Fibroblast of upper back skin (primary cell): ENCODE results near the gene USO1.
A peak's percentile ranks its signal among the peaks of the same experiment; 100 is the strongest.

Source experiments
- DNase-seq: peaks from one replicate; pipeline ENCODE4 v3.0.0-alpha.2; 2013

The USO1 gene

GRCh38 chr4:75845992-75846391, 121.6 kb downstream of the USO1 start:
- no peak for DNase-seq

GRCh38 chr4:75848171-75848760, 123.9 kb downstream of the USO1 start:
- DNase-seq, result peak; percentile 91

GRCh38 chr4:75848891-75849290, 124.5 kb downstream of the USO1 start:
- peak; percentile 77 for DNase-seq

GRCh38 chr4:75849461-75849860, 125.1 kb downstream of the USO1 start:
- DNase-seq, result peak; percentile 11

- DNase-seq, result no peak
These were observed 134.3 kb downstream of the USO1 start for GRCh38 chr4:75858721-75859120.

- DNase-seq, result no peak
These were observed 136.2 kb downstream of the USO1 start for GRCh38 chr4:75860606-75861005.
